Ramos (cell line): ENCODE data around the gene TMEM183A.
"Not testable (repeated sequence)": the region's sequence is repeated elsewhere in the genome, so short reads cannot be mapped to it uniquely, and the experiment has no call there.

Source experiments
- in situ Hi-C: fragments of 300-500 bp; cut with MboI; formaldehyde crosslinking; loops from one replicate; pipeline ENCODE4 v1.14.3; 2022; ENCODE audit warnings: low sequenced_read_pairs; ENCODE audit not compliant: unreplicated experiment

The TMEM183A gene

GRCh38 chr1:202986120-202986519, 21.1 kb upstream of the TMEM183A start:
- in situ Hi-C loops = not testable (repeated sequence)

DNA sequence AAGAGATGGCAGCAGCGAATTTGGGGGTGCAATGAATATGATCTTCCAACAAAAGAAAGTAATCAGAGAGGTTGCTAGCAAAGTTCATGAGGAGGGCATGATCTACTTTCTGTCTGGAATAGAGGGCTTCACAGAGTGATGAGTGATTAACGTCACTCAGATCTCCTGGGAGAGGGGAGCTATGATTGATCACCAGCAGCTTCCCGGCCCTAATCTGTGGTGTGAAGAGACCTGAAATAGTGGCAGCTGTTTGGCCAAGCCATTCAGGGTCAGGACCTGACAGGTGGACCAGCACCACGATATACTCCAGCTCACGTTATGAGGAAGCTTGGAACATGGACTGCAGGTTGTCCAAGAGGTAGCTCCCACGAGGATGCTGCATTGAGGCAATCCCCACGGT, 19.9 kb upstream of the TMEM183A start:
- in situ Hi-C loops = no loop called here

DNA sequence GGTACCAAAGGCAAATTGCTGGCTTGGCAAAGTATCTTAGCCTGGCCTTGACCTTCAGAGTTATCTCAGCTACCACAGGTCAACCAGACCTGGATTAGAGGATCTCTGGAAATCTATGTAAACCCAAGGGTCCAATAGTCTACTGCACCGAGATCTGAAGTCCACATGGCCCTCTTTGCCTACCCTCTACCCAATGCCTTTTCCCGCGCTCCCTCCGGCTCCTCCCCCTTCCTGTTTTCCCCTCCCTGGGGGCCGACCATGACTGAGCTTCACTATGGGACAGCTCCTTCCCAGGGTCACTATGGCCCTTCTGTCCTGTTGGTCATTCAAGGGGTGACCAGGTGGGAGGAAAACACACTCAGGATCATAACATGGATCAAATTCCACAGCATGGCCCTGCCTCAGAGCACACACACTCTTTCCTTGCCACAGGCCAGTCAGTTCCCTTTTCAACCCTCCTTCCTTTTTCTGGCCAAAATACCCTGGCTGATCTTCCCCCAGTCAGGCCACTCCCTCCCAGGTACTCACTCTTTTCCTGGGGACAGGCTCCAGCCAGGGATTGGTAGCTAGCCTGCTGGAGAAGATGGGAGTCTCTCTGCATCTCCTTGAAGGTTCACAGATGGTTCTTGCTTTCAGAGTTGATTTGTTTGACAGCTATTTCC, 19.1 kb upstream of the TMEM183A start:
- in situ Hi-C loops = no loop called here

- in situ Hi-C loops = no loop called here
Measured at GRCh38 chr1:202989879-202990278, 17.3 kb upstream of the TMEM183A start.

DNA sequence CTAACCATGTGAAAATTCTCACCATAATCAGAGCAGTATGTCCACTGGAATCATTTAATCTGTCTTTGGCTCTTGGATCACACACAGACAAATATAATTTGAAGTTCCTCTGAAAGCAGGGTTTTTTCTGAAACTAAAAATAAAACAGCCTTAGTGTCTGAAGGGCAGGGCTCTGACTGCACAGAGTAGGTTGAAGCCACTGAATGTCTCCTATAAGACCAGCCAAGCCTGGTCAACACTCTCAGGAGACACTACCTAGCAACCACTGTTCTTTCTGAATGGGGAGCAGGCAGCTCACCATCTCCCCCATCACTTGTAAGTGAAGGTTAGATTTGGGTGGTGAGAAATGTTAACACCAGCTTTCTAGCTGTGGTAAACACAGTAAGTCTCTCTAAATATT, 16.1 kb upstream of the TMEM183A start:
- in situ Hi-C loops = no loop called here

GRCh38 chr1:202994756-202995155, 12.4 kb upstream of the TMEM183A start:
- in situ Hi-C loops = no loop called here

GRCh38 chr1:202998836-202999750, 8.1 kb upstream of the TMEM183A start:
- in situ Hi-C loops = no loop called here

DNA sequence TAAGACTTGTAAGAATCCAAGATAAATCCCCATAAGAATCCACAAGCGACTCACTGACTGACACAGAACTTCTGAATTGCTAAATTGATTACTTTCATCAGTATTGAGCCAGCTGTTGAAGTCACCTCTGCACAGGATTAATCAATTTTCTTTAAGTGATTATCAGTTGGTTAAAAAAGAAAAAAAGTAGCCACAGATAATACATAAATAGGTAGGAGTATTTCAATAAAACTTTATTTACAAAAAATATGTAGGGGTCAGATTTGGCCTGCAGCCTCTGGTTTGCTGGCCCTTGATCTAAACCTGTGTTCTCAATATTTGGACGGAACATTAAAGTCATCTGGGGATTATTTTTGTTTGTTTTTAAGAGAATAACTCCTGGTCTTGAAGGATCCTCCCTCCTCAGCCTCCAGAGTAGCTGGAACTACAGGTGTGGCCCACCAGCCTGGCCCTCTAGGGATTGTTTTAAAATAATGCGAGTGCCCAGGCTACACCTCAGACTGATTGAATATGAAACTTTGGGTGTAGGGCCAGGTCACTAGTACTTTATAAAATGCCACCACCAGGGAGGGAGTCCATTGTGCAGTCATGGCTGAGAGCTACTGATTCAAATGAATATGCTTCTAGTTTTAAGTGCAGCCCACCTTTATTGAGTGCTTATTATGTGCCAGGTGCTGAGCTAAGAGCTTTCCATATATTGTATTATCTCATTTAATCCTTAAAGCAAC, 6.8 kb upstream of the TMEM183A start:
- in situ Hi-C loops = no loop called here

DNA sequence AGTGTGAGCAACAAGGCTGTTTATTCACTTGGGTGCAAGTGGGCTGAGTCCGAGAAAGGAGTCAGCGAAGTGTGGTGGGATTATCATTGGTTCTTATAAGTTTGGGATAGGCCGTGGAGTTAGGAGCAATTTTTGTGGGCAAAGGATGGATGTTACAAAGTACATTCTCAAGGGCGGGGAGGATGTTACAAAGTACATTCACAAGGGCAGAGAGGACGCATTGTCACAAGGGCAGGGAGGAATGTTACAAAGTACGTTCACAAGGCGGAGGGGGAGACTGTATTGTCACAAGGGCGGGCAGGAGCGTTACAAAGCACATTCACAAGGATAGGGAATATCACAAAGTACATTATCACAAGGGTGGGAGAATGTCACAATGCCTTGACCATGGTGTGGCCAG, 5.2 kb upstream of the TMEM183A start:
- in situ Hi-C loops = no loop called here

- in situ Hi-C loops = no loop called here
Measured at GRCh38 chr1:203002951-203003350, 4.2 kb upstream of the TMEM183A start.

DNA sequence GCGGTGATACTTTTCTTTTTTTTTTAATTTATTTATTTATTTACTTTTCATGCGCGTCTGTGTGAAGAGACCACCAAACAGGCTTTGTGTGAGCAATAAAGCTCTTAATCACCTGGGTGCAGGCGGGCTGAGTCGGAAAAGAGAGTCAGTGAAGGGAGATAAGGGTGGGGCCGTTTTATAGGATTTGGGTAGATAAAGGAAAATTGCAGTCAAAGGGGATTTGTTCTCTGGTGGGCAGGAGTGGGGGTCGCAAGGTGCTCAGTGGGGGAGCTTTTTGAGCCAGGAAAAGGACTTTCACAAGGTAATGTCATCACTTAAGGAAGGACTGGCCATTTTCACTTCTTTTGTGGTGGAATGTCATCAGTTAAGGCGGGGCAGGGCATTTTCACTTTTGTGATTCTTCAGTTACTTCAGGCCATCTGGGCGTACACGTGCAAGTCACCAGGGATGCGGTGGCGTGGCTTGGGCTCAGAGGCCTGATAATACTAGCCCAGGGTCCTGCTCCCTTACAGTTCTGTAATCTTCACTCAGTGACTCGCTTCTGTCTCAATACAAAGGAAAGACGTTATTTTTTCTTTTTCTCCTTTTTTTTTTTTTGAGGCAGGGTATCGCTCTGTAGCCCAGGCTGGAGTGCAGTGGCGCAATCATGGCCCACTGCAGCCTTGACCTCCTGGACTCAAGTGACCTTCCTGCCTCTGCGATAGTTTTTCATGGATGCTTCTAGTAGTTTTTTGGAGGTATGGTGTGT, 1.6 kb upstream of the TMEM183A start:
- in situ Hi-C loops = not testable (repeated sequence)

DNA sequence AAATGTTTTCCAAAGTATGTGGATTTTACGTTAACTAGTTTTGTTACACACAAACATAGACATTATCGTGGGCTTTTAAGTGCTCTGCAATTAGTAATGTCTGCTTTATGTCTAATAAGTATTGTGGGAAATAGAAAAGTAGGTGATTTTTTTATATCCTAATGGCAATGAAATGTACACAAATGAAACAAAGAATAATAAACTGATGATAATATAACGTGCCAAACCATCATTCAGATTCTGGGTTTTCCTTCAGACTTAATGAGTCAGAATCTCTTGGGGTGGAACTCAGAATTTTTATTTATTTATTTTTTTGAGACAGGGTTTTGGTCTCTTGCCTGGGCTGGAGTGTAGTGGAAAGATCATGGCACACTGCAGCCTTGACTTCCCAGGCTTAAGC, 2.0 kb downstream of the TMEM183A start:
- in situ Hi-C loops = no loop called here

DNA sequence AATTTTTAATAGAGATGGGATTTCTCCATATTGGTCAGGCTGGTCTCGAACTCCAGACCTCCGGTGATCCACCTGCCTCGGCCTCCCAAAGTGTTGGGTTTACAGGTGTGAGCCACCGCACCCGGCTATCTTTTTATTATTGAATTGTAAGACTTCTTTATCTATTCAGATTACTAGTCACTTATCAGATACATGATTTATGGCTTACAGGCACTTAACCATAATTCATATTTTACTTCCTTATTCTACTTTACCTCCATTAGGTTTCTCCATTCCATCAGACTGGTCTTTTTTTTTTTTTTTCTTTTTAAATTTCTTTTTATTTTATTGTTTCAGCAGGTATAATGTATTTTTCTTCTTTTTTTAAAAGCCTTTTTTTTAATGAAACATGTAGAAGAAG, 4.4 kb downstream of the TMEM183A start:
- in situ Hi-C loops = no loop called here

DNA sequence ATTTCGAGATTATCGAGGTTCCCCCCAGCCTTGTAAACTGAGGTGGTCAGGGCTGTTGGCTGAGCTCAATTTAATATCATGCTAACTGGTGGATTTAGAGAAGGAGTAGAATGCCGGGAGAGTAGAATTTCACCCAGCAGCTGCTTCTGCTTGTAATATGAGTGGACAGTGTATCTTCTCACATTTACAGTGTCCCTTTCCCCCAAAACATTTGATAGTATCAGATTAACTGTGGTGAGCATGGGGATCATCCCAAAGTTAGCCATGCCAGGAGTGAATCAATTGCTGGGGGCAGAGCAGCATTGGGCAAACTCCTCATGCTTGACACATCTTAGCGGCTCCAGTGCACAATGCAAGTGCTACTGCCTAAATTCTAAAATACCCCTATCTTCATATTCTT, 9.9 kb downstream of the TMEM183A start:
- in situ Hi-C loops = no loop called here

DNA sequence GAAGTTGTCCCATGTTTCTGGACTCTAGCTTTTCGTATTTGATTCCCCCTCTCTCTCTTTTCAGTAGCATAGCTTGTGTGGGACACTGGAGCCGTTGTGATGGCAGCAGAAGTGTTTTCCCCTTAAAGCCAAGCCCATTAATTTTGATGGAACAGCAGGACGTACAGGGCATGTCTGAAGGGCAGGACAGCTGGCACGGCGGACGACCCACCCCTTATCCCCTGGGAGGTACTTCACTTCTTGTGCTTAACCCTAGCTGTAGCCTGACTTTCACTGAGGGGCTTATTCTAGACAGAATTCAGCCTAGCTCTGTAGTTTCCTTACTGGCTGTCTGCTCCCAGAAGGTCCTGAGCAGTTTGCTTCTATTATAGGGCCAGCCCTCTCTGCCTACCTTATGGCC, 10.5 kb downstream of the TMEM183A start:
- in situ Hi-C loops = no loop called here

DNA sequence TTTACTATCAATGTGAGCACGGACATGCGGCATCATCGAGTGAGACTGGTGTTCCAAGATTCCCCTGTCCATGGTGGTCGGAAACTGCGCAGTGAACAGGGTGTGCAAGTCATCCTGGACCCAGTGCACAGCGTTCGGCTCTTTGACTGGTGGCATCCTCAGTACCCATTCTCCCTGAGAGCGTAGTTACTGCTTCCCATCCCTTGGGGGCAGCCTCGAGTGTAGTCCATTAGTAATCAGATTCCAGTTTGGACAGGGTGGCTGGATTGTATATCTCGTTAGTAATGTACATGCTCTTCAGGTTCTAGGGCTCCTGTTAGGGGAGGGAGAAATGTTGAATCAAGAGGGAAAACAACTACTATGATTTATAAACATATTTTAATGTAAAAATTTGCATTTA, 15.7 kb downstream of the TMEM183A start:
- in situ Hi-C loops = not testable (repeated sequence)

DNA sequence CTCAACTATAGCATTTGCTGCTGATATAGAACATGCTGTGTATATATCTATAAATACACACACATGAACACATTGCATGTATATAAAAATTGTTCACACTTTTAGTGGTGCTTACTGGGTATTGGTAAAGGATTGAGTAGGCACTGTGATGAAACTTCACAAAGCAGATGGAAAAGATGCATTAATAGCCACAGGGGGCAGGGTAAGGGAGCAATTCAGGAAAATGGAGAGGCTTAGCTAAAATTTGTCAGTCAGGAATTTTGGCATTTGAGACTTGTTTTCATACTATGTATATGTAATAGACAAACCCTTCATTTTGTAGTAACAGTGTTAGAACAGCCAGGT, 18.5 kb downstream of the TMEM183A start:
- in situ Hi-C loops = loop anchor here (25.0 kb wide), 1 partner anchor 187 kb away; no protein-coding TSS in a partner anchor

- in situ Hi-C loops = loop anchor here (25.0 kb wide), 1 partner anchor 186 kb away; no protein-coding TSS in a partner anchor
Measured at GRCh38 chr1:203026031-203026665, 19.0 kb downstream of the TMEM183A start, which contains the start of gene PPFIA4. Gene PPFIA4 (plus strand): TSS chr1:203026491. CDS start chr1:203039009, 12,518 bp downstream.
